Ascending aorta (tissue), 2 donors: ENCODE data around the gene ATAD3A. TPM values are rescaled to one million over a fixed set of nuclear protein-coding genes. Genes with fewer than 3 reads are reported as not detected.
"Not testable (repeated sequence)": the region's sequence is repeated elsewhere in the genome, so short reads cannot be mapped to it uniquely, and the experiment has no call there.

ENCODE experiments used
- DNase-seq, 2 donors: peaks; one replicate each; pipeline ENCODE4 v3.0.0-alpha.2; 2019; ENCODE audit warnings: low spot score in 2 of 2
- H3K27ac ChIP-seq, 2 donors: fragments of 200-600 bp; sonication (generic); one replicate each; pipeline ENCODE4 v1.5.1; 2016 to 2017; ENCODE audit warnings: mild to moderate bottlenecking in 1 of 2
- H3K27me3 ChIP-seq: fragments of 200-600 bp; sonication (generic); one replicate; pipeline ENCODE4 v1.5.1; 2017
- H3K36me3 ChIP-seq, 2 donors: fragments of 200-600 bp; sonication (generic); one replicate each; pipeline ENCODE4 v1.5.1; 2016
- H3K4me1 ChIP-seq, 2 donors: fragments of 200-600 bp; sonication (generic); one replicate each; pipeline ENCODE4 v1.5.1; 2016 to 2017; ENCODE audit warnings: mild to moderate bottlenecking in 1 of 2
- H3K4me3 ChIP-seq, 2 donors: fragments of 200-600 bp; sonication (generic); one replicate each; pipeline ENCODE4 v1.5.1; 2016 to 2017; ENCODE audit warnings: mild to moderate bottlenecking in 1 of 2
- H3K9me3 ChIP-seq, 2 donors: fragments of 200-600 bp; sonication (generic); one replicate each; pipeline ENCODE4 v1.5.1; 2016
- intact Hi-C: fragments of 100-400 bp; cut with DNase I; formaldehyde crosslinking; loops from one replicate; pipeline ENCODE4 v1.15.1; 2023
- total RNA-seq: library from RNA; depleted of rRNA; stranded (reverse); fragments of >200 nt; gene quantifications from one replicate; pipeline ENCODE4 v1.1.0, GENCODE V29; 2016
- TF ChIP-seq, protein P1 (sequence below), 3 experiments: fragments of 200-600 bp in 2 of 3; fragments of 450-650 bp in 1 of 3; sonication (generic) in 2 of 3; IDR thresholded peaks; one replicate each; pipeline ENCODE4 v1.5.1; 2016 to 2019; ENCODE audit warnings: antibody characterized with exemption in 3 of 3, mild to moderate bottlenecking in 1 of 3, moderate library complexity in 1 of 3

The ATAD3A gene
- total RNA-seq, 1 donor from 2014 or later, result 46.3 TPM

GRCh38 chr1:1554926-1555915 is 43.3 kb downstream of the ATAD3A start:
- intact Hi-C loops, result no loop called here
- TF ChIP-seq, protein P1, sequence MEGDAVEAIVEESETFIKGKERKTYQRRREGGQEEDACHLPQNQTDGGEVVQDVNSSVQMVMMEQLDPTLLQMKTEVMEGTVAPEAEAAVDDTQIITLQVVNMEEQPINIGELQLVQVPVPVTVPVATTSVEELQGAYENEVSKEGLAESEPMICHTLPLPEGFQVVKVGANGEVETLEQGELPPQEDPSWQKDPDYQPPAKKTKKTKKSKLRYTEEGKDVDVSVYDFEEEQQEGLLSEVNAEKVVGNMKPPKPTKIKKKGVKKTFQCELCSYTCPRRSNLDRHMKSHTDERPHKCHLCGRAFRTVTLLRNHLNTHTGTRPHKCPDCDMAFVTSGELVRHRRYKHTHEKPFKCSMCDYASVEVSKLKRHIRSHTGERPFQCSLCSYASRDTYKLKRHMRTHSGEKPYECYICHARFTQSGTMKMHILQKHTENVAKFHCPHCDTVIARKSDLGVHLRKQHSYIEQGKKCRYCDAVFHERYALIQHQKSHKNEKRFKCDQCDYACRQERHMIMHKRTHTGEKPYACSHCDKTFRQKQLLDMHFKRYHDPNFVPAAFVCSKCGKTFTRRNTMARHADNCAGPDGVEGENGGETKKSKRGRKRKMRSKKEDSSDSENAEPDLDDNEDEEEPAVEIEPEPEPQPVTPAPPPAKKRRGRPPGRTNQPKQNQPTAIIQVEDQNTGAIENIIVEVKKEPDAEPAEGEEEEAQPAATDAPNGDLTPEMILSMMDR (IDR thresholded peaks at IDR 0.05), result no peak
- no peak overlapping the region for H3K4me3 ChIP-seq
- H3K36me3 ChIP-seq, result peaks cover 4 to 7% of the 10 kb centered on the region in 2 donors
- H3K27me3 ChIP-seq, result no peaks in the 10 kb centered on the region
- no peaks in the 10 kb centered on the region for H3K4me1 ChIP-seq
- H3K9me3 ChIP-seq, result no peaks in the 10 kb centered on the region
- H3K27ac ChIP-seq, result no peak overlapping the region
- DNase-seq, result no peak

GRCh38 chr1:1556505-1556904 is 44.5 kb downstream of the ATAD3A start:
- H3K4me3 ChIP-seq, result no peak overlapping the region
- no peak for DNase-seq
- intact Hi-C loops, result no loop called here
- H3K4me1 ChIP-seq, result no peaks in the 10 kb centered on the region
- TF ChIP-seq, protein P1 (IDR thresholded peaks at IDR 0.05), result no peak
- H3K27ac ChIP-seq, result no peak overlapping the region
- no peaks in the 10 kb centered on the region for H3K27me3 ChIP-seq
- H3K9me3 ChIP-seq, result no peaks in the 10 kb centered on the region
- H3K36me3 ChIP-seq, result peaks cover 12 to 17% of the 10 kb centered on the region in 2 donors

DNA sequence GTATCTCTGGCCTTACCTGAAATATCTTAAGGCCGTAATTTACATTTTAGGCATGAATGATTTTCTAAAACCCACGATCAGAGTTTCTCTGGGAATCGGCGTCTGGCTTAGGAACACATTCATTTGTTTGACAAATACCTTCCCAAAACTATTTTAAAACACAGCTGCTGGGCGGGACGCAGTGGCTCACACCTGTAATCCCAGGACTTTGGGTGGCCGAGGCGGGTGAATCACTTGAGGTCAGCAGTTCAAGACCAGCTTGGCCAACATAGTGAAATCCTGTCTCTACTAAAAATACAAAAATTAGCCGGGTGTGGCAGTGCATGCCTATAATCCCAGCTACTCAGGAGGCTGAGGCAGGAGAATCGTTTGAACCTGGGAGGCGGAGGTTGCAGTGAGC is 45.0 kb downstream of the ATAD3A start:
- H3K4me1 ChIP-seq, H3K4me3 ChIP-seq, H3K27me3 ChIP-seq, DNase-seq, H3K9me3 ChIP-seq, intact Hi-C loops, H3K27ac ChIP-seq: not testable (repeated sequence)
- peaks cover 15 to 22% of the 10 kb centered on the region in 2 donors for H3K36me3 ChIP-seq

- intact Hi-C loops, H3K27ac ChIP-seq, H3K4me3 ChIP-seq, DNase-seq, H3K9me3 ChIP-seq, H3K4me1 ChIP-seq, H3K27me3 ChIP-seq: not testable (repeated sequence)
- peaks cover 20 to 29% of the 10 kb centered on the region in 2 donors for H3K36me3 ChIP-seq
Measured at GRCh38 chr1:1557688-1558087, 45.7 kb downstream of the ATAD3A start.

DNA sequence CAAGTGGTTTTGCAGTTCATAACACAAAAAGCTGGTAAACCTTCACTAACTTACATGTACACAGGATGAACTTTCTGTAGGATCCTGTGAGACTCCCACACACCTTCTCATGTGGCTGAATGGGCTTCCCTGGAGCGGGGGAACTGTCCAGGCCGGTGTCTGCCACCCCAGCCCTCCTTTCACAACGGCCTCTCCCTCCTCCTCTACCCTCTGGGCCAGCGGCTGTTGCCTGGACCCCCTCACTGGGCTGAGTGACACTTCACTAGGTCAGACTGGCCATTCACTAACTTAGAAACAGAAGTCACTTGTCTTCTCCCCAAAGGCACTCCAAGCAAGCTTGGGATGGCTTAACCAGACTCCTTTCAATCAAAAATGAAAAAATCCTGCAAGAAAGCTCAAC is 46.6 kb downstream of the ATAD3A start:
- Histone ChIP-seq H3K4me1 (no peaks in the 10 kb centered on the region), H3K9me3 (no peaks in the 10 kb centered on the region), H3K27ac (no peak overlapping the region), H3K36me3 (peaks cover 29 to 38% of the 10 kb centered on the region in 2 donors), H3K27me3 (no peaks in the 10 kb centered on the region), H3K4me3 (no peak overlapping the region)
- TF ChIP-seq, protein P1 (IDR thresholded peaks at IDR 0.05), result no peak
- intact Hi-C loops, result no loop called here
- no peak for DNase-seq

DNA sequence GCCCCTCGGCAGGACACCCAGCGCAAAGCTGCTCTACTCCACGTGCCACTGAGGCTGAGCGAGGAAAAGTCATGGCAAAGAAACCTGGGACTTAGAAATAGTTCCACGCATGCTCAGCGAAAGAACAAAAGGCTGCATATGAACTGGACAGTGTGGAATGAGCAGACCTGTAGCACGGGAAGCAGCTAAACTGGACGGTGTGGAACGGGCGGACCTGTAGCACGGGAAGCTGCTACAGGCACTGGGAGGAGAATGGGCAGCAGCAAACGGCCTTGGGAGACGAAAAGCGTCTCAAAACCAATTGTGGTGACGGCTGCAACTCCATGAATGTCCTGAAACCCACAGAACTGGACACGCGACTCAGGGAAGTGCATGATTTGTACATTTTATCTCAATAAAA is 47.1 kb downstream of the ATAD3A start:
- Histone ChIP-seq H3K36me3 (peaks cover 34 to 43% of the 10 kb centered on the region in 2 donors), H3K27me3 (no peaks in the 10 kb centered on the region), H3K9me3 (no peaks in the 10 kb centered on the region), H3K4me3 (no peak overlapping the region), H3K27ac (no peak overlapping the region), H3K4me1 (no peaks in the 10 kb centered on the region)
- no peak for DNase-seq
- TF ChIP-seq, protein P1 (IDR thresholded peaks at IDR 0.05), result no peak
- intact Hi-C loops, result no loop called here
